Left lung (tissue), 10 donors: Measurements from ENCODE around the gene OR10G7. TPM values are rescaled to one million over a fixed set of nuclear protein-coding genes. Genes with fewer than 3 reads are reported as not detected.

Experiments
- ATAC-seq: fragments of 200-7000 bp; cut with Tn5 transposase; one replicate; pipeline ENCODE4 v1.9.1; 2020; ENCODE audit warnings: moderate library complexity
- DNase-seq, 4 donors: peaks; one replicate each; pipeline ENCODE4 v3.0.0-alpha.2; 2013 to 2020
- H3K27ac ChIP-seq, 2 donors: fragments of 200-600 bp; sonication (generic) in 1 of 2; one replicate each; pipeline versions ENCODE4 v1.5.0 to v1.8.0; 2020 to 2021
- H3K27me3 ChIP-seq, 2 donors: fragments of 200-600 bp; sonication (generic) in 1 of 2; one replicate each; pipeline versions ENCODE4 v1.5.0 to v1.8.0; 2020 to 2021
- H3K36me3 ChIP-seq, 2 donors: fragments of 200-600 bp; sonication (generic) in 1 of 2; one replicate each; pipeline versions ENCODE4 v1.5.0 to v1.8.0; 2020 to 2021
- H3K4me1 ChIP-seq, 2 donors: fragments of 200-600 bp; one replicate each; pipeline ENCODE4 v1.8.0; 2021
- H3K4me3 ChIP-seq, 2 donors: fragments of 200-600 bp; sonication (generic) in 1 of 2; one replicate each; pipeline versions ENCODE4 v1.5.0 to v1.8.0; 2020 to 2021; ENCODE audit warnings: mild to moderate bottlenecking in 1 of 2
- H3K9me3 ChIP-seq, 2 donors: fragments of 200-600 bp; sonication (generic) in 1 of 2; one replicate each; pipeline versions ENCODE4 v1.5.0 to v1.8.0; 2020 to 2021
- intact Hi-C, 2 donors: fragments of 100-400 bp; cut with DNase I; formaldehyde crosslinking; loops; one replicate each; pipeline versions ENCODE4 v1.11.2 to v1.14.2; 2022
- polyA plus RNA-seq, 6 donors: library from polyadenylated mRNA; unstranded; fragments of 120-200 nt; gene quantifications; one replicate each; pipeline ENCODE4 v1.2.1, GENCODE V29; 2013; ENCODE audit not compliant: insufficient read length in 6 of 6
- total RNA-seq, 2 donors: library from RNA; stranded (reverse); fragmentation: NEBNext Ultra II Directional; extraction: Animal tissue kit (Norgen Biotek cat#: 25700); gene quantifications; one replicate each; pipeline ENCODE4 v1.2.1, GENCODE V29; 2021
- TF ChIP-seq, protein P1 (sequence below), 2 donors: fragments of 200-600 bp; sonication (generic) in 1 of 2; IDR thresholded peaks; one replicate each; pipeline versions ENCODE4 v1.5.0 to v1.8.0; 2021; ENCODE audit warnings: antibody characterized with exemption in 2 of 2
- donor health status: DM: no; HTN: yes; CAD: no.
- donor health status: DM: no; HTN: no; CAD: no.

Gene OR10G7
- total and polyA plus RNA-seq, 8 donors = not detected

DNA sequence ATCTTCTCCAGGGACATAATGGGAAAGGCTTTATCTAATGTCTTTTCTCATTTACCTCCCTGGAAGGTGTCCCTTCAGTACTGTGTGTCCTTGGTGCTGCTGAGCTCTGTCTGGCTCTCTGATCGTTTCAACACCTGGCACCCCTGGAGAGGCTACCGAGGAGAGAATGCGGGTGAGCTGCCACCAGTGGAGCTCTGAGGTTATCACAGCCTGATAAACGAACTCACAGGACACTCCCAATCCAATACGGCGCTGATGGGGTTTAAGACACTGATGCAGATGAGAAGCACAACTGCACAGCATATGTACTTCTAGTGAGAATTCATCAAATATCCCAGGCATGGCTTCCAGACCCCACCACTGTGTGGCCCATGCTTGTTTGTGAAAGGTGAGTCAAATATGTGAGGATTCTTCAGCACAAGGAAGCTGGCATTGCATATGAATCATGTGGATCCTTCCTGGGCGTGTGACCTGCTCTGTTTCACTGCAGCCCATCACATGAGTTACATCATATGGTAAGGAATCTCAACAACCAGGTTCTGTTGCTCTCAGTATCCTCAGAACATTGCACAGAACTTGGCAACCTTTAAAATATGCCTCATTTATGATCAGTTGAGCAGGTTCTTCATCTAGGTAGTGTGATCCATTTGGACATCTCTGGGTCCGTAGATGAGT, 39.3 kb upstream of the OR10G7 start:
- intact Hi-C loops = no loop called here

DNA sequence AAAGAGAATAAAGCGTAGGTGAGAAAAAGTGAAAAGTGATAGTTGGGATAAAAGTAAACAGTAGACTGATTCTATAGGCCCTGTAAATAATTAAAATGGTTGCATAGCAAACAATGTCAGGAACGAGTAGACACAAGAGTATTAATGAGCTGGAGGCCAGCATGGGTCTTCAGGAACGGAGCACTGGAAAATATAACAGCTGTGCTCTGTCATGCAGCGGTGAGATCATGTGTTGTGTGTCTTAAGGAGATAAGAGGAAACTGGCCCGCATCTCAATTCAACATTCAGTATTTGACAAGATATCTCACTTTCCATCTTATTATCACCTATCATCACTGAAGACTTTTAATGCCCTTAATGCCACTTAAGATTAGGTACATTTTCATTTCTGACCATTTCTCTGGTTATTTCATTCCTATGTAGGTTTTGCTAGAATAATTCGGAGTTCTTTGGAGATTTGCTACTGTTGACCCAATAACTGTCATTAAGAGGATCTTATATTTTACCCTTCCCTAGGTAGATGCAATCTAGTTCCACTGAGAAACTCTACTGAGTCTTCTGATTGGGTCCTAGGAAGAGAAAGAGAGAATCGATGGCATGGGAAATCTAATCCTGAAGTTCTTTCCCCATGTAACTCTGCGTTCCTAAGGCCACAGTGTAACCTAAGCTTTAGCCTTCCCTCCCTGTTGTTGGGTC, 38.7 kb upstream of the OR10G7 start:
- no peaks in the 10 kb centered on the region for H3K9me3 ChIP-seq
- DNase-seq (no peak), ATAC-seq (no peak)
- no peaks in the 10 kb centered on the region for H3K36me3 ChIP-seq
- peaks cover 0 to 26% of the 10 kb centered on the region in 2 donors for H3K27me3 ChIP-seq
- TF ChIP-seq, protein P1, sequence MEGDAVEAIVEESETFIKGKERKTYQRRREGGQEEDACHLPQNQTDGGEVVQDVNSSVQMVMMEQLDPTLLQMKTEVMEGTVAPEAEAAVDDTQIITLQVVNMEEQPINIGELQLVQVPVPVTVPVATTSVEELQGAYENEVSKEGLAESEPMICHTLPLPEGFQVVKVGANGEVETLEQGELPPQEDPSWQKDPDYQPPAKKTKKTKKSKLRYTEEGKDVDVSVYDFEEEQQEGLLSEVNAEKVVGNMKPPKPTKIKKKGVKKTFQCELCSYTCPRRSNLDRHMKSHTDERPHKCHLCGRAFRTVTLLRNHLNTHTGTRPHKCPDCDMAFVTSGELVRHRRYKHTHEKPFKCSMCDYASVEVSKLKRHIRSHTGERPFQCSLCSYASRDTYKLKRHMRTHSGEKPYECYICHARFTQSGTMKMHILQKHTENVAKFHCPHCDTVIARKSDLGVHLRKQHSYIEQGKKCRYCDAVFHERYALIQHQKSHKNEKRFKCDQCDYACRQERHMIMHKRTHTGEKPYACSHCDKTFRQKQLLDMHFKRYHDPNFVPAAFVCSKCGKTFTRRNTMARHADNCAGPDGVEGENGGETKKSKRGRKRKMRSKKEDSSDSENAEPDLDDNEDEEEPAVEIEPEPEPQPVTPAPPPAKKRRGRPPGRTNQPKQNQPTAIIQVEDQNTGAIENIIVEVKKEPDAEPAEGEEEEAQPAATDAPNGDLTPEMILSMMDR (IDR thresholded peaks at IDR 0.05) = no peak
- no peak overlapping the region for H3K27ac ChIP-seq
- H3K4me3 ChIP-seq = no peak overlapping the region
- intact Hi-C loops = loop anchor here in 1 of 2 donors (10.0 kb wide), 1 partner anchor 115 kb away; no protein-coding TSS in a partner anchor
- peaks cover 0 to 13% of the 10 kb centered on the region in 2 donors for H3K4me1 ChIP-seq

More for the DNA sequence above, 39.3 kb upstream of the OR10G7 start:
- H3K4me1 ChIP-seq = peaks cover 0 to 13% of the 10 kb centered on the region in 2 donors
- no peaks in the 10 kb centered on the region for H3K36me3 ChIP-seq
- no peak overlapping the region for H3K27ac ChIP-seq
- no peaks in the 10 kb centered on the region for H3K9me3 ChIP-seq
- no peak for ATAC-seq
- DNase-seq = no peak
- TF ChIP-seq, protein P1 (IDR thresholded peaks at IDR 0.05) = no peak
- H3K27me3 ChIP-seq = peaks cover 0 to 25% of the 10 kb centered on the region in 2 donors
- no peak overlapping the region for H3K4me3 ChIP-seq

DNA sequence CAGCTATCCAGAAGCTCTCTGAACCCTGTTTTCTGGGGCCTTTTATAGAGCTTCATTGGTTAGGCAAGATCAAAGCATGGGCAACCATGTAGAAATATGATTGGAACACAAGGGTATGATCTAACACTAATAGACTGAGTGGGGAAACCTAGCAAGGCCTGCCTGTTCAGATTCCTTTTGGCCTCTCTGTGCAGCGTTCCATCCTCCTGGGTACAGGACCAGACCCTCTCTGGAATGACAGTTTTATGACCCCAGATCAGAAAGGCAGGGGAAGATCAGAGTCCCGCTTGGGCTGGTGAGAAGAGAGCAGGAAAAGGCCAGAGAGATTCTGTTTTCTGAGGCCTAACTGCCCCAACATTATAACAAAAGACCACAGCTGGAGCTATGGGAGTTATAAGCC, 37.5 kb upstream of the OR10G7 start:
- Histone ChIP-seq H3K36me3 (no peaks in the 10 kb centered on the region), H3K4me1 (peaks cover 0 to 13% of the 10 kb centered on the region in 2 donors), H3K27me3 (peaks cover 0 to 26% of the 10 kb centered on the region in 2 donors), H3K9me3 (no peaks in the 10 kb centered on the region), H3K4me3 (no peak overlapping the region), H3K27ac (no peak overlapping the region)
- ATAC-seq (no peak), DNase-seq (no peak)
- intact Hi-C loops = loop anchor here in 1 of 2 donors (10.0 kb wide), 1 partner anchor 116 kb away; no protein-coding TSS in a partner anchor
- TF ChIP-seq, protein P1 (IDR thresholded peaks at IDR 0.05) = no peak

DNA sequence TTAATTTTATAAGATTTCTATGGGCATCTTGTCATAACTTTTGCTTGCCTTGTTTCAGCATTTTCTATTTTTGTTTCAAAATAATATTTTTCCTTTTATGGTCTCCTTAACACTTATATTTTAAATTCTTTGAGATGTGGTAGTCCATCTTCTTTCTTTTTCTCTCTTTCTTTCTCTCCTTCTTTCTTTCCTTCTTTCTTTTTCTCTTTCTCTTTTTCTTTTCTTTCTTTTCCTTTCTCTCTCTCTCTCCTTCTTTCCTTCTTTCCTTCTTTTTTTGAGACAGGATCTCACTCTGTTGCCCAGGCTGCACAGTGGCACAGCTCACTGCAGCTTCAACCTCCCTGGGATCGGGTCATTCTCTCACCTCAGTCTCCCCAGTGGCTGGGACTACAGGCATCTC, 36.1 kb upstream of the OR10G7 start:
- H3K27me3 ChIP-seq = peaks cover 0 to 26% of the 10 kb centered on the region in 2 donors
- intact Hi-C loops = loop anchor here in 1 of 2 donors (10.0 kb wide), 1 partner anchor 118 kb away; no protein-coding TSS in a partner anchor
- TF ChIP-seq, protein P1 (IDR thresholded peaks at IDR 0.05) = no peak

More for the DNA sequence above, 36.1 kb upstream of the OR10G7 start:
- DNase-seq (no peak), ATAC-seq (no peak)
- Histone ChIP-seq H3K9me3 (no peaks in the 10 kb centered on the region), H3K4me3 (no peak overlapping the region), H3K4me1 (peaks cover 0 to 13% of the 10 kb centered on the region in 2 donors), H3K36me3 (no peaks in the 10 kb centered on the region), H3K27ac (no peak overlapping the region)
